ENCODE data around the gene TMEM186.

DNA sequence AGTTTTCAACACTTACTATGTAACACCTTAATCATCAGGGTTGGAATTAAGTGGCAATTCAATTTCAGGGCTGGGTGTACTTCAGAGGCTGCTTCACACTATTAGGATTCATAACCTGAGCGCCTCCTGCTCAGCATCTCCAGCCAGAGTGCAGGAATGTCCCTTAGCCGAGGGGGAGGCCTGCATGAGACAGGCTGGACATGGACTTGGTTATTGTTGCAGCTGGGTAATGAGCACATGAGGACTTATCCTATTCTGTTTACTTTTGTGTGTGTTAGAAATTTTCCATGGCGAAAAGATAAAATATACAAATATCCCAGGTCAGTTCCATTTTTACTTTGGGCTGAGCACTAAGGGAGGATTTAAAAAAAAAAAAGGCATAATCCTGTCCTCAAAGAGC lies 10.6 kb upstream of the TMEM186 start:
- TF ChIP-seq CTCF (conservative IDR thresholded peaks at IDR 0.05 in 1 of 2, IDR thresholded peaks at IDR 0.05 in 1 of 2; ENCODE audit: low read depth in 1 of 2, low read length in 2 of 2) = no peak
- TF ChIP-seq EZH2 (IDR thresholded peaks at IDR 0.05; ENCODE audit: low read length, missing control alignments) = no peak
